ENCODE data around the gene PSMB10.
A peak's percentile ranks its signal among the peaks of the same experiment; 100 is the strongest.
"Not testable (repeated sequence)": the region's sequence is repeated elsewhere in the genome, so short reads cannot be mapped to it uniquely, and the experiment has no call there.

Gene PSMB10

DNA sequence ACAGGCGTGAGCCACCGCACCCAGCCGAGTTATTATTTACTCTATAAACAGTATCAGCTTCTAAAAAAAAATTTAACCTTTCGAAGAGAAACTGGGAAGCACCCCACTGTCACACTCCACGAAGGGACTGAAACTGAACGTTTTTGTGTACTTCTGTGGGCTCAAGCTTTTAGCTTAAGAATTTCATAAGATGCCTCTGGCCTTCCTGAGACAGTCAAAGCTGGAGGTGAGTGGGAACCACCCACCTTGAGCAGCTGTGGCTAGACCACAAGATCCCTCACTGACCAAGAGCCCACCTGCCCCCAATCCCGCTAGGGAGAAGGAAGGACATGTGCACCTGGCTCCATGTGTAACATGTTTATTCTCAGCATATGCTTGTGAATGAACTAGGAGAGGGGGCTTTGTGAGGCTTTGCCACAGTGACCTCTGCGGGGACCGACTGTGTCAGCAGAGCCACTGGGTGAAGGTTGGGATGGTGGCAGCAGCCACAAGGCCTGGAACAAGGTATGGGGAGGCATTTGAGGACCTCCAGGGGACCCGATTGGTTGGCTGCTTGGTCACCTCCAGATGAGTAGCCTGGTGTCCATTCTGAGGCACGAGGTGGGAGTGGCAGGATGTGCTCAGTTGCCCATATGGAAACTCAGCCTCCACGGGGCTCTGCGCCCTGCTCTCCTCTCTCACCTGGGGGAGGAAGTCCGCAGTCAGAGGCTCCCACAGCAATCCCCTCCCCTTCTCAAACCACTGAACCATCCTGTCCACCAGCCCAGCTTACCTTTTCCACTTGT lies 38.9 kb upstream of the PSMB10 start:
- TF ChIP-seq, protein P1, sequence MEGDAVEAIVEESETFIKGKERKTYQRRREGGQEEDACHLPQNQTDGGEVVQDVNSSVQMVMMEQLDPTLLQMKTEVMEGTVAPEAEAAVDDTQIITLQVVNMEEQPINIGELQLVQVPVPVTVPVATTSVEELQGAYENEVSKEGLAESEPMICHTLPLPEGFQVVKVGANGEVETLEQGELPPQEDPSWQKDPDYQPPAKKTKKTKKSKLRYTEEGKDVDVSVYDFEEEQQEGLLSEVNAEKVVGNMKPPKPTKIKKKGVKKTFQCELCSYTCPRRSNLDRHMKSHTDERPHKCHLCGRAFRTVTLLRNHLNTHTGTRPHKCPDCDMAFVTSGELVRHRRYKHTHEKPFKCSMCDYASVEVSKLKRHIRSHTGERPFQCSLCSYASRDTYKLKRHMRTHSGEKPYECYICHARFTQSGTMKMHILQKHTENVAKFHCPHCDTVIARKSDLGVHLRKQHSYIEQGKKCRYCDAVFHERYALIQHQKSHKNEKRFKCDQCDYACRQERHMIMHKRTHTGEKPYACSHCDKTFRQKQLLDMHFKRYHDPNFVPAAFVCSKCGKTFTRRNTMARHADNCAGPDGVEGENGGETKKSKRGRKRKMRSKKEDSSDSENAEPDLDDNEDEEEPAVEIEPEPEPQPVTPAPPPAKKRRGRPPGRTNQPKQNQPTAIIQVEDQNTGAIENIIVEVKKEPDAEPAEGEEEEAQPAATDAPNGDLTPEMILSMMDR (IDR thresholded peaks at IDR 0.05; ENCODE audit: low read depth, low read length, missing control alignments) = no peak
- H3K4me3 ChIP-seq (replicated peaks; ENCODE audit: low read depth, low read length) = no peak overlapping the region
- DNase-seq (ENCODE audit: extremely low read depth, low read depth) = no peak

DNA sequence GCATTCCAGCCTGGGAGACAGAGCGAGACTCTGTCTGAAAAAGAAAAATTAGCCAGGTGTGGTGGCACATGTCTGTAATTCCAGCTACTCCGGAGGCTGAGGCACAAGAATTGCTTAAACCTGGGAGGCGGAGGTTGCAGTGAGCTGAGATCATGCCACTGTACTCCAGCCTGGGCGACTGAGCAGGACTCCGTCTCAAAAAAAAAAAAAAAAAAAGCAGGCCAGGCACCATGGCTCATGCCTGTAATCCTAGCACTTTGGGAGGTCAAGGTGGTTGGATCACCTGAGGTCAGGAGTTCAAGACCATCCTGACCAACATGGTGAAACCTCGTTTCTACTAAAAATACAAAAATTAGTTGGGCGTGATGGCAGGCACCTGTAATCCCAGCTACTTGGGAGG lies 35.6 kb upstream of the PSMB10 start:
- not testable (repeated sequence) for H3K4me3 ChIP-seq (replicated peaks; ENCODE audit: low read depth, low read length); DNase-seq (ENCODE audit: extremely low read depth, low read depth)

DNA sequence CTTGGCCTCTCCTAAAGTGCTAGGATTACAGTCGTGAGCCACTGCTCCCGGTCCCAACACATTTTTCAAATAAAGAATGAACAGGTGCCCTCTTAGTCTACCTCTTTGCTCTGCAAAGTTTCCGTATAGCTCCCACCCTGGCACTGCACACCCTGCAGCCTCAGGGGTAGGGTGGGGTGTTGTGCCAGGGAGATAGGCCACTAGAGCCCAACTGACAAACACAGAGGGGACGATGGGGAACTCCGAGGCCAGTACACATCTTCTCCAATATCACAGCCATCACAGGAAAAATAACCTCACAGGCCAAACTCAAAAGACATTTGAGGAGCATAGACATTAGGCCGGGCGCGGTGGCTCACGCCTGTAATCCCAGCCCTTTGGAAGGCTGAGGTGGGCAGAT lies 34.5 kb upstream of the PSMB10 start:
- DNase-seq (ENCODE audit: extremely low read depth, low read depth) = no peak
- no peak overlapping the region for H3K4me3 ChIP-seq (replicated peaks; ENCODE audit: low read depth, low read length)
- TF ChIP-seq, protein P1 (IDR thresholded peaks at IDR 0.05; ENCODE audit: low read depth, low read length, missing control alignments) = no peak

DNA sequence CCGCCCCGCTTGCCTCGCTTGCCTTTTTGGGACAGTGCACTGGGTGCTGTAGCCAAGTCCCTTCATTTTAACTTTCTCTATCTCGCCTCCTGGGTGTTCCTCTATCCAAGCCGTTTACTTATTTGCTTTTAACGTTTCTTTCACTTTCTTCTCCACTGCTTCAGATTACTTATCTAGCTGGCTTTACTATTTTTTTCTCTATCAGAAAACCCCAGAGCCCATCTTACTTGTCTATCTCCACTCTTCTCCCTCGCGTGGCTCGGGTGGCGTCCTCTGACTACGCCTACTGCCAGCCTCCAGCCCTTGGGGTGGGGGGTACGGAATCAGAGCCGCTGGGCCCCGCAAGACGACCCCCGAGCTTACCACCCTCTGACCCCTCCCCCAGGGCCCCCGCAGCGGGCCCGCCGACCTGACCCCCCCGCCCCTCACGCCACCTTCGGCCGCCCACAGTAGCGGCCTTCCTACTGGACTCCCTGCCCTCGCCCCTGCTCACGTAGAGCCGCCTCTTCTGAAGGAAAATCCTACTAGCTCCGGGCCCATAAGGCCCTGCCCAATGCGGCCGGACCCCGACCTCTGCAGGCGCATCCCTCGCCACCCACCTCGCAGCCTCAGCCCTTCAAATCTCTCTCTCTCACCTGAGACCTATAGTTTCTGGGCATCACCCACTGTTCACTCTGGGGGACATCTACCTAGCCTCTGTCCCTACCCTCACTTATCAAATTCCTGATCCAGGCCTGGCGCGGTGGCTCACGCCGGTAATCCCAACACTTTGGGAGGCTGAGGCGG lies 32.8 kb upstream of the PSMB10 start:
- DNase-seq (ENCODE audit: extremely low read depth, low read depth) = no peak
- TF ChIP-seq, protein P1 (IDR thresholded peaks at IDR 0.05; ENCODE audit: low read depth, low read length, missing control alignments) = no peak
- peak overlapping the region; percentile 94 for H3K4me3 ChIP-seq (replicated peaks; ENCODE audit: low read depth, low read length)

DNA sequence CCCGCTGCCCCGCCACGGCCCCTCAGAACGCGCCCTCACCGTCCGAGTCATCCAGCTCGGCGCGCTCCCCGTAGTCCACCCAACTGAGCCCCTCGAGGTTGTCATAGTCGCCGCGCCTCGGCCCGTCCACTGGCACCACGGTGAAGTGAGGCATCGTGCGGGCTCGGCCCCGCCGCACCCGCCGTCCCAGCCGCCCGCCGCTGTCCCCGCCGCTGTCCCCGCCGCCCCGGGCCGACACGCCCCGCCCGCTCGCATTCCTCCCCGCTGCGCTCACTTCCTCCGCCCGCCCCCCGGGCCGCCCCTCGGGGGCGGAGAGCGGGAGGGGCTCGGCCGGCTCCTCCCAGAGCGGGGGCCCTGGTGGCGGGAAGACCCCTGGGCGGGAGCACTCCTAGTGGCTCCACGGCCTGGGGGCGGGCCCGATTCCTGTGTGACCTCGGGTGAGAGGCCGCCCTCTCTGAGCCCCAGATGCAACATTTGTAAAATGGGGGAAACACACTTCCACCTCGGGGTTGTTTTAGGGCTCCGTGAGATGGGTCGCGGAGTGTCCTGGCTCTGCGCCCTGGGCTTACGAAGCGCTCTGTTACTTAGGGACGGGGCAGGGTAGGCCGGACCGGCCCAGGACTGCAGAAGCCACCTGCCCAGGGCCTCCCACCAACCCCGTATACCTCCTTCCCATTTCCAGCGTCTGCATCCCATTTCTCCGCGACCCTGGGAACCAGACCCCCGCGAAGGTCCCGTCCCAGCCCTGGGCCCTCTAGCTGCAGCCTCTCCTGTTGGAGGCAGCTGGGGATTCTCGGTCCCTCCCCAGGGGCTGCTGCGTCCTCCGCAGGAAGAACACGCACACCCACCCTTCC lies 32.0 kb upstream of the PSMB10 start, which contains the start of gene SLC12A4:
SLC12A4 (minus strand) TSS at position 238 of the 854 bp plus-strand sequence; CDS start at position 154, 84 bp downstream.
- TF ChIP-seq, protein P1 (IDR thresholded peaks at IDR 0.05; ENCODE audit: low read depth, low read length, missing control alignments) = no peak
- H3K4me3 ChIP-seq (replicated peaks; ENCODE audit: low read depth, low read length) = peak within 1 kb of the TSS; percentile 94
- DNase-seq (ENCODE audit: extremely low read depth, low read depth) = no peak

DNA sequence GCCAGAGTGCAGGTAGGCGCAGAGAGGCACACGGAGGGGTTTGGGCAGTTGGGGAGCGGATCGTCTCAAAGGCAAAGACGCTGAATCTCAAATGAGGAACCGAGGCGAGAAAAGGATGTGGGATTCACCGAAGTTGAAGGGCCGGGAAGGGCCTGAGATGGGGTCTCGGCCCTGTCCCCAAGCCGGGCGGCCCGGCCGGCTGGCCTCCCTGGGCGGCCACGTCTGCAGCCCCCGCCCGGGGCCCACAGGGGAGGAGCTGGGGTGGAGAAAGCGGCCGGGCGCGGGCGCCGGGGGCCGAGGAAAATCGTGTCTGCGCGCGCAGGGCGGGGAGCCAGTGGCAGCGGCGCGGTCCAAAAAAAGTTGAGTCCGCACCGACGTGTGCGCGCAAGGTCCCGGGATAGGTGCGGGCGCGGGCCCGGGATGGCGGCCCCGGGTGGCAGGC lies 31.3 kb upstream of the PSMB10 start:
- DNase-seq (ENCODE audit: extremely low read depth, low read depth) = no peak
- TF ChIP-seq, protein P1 (IDR thresholded peaks at IDR 0.05; ENCODE audit: low read depth, low read length, missing control alignments) = no peak
- peak overlapping the region; percentile 94 for H3K4me3 ChIP-seq (replicated peaks; ENCODE audit: low read depth, low read length)
